IPS-20b (cell line): ENCODE data around the gene SYNGR1.
"Not testable (repeated sequence)": the region's sequence is repeated elsewhere in the genome, so short reads cannot be mapped to it uniquely, and the experiment has no call there.

Experiments
- H3K27ac ChIP-seq: one replicate; pipeline ENCODE4 v1.5.1; 2013; ENCODE audit warnings: low read length
- H3K27me3 ChIP-seq: 2 replicates; pipeline ENCODE4 v1.6.1; 2013; ENCODE audit warnings: mild to moderate bottlenecking, low read length, inconsistent platforms; ENCODE audit not compliant: insufficient read depth
- H3K36me3 ChIP-seq: 2 replicates; pipeline ENCODE4 v1.6.1; 2013; ENCODE audit warnings: low read depth, mild to moderate bottlenecking, inconsistent platforms, low read length, moderate library complexity; ENCODE audit not compliant: insufficient read depth
- H3K4me1 ChIP-seq: 2 replicates; pipeline ENCODE4 v1.6.1; 2013; ENCODE audit warnings: mild to moderate bottlenecking, control low read depth, inconsistent platforms, low read length, moderate library complexity; ENCODE audit not compliant: insufficient read depth
- H3K4me3 ChIP-seq: 2 replicates; pipeline ENCODE4 v1.5.1; 2013; ENCODE audit warnings: mild to moderate bottlenecking, low read length, inconsistent platforms
- H3K9ac ChIP-seq: 2 replicates; pipeline ENCODE4 v1.6.1; 2013; ENCODE audit warnings: low read depth, mild to moderate bottlenecking, inconsistent platforms, low read length, moderate library complexity
- H3K9me3 ChIP-seq: 2 replicates; pipeline ENCODE4 v1.6.1; 2013; ENCODE audit warnings: mild to moderate bottlenecking, low read depth, low read length, inconsistent platforms; ENCODE audit not compliant: insufficient read depth

The SYNGR1 gene

DNA sequence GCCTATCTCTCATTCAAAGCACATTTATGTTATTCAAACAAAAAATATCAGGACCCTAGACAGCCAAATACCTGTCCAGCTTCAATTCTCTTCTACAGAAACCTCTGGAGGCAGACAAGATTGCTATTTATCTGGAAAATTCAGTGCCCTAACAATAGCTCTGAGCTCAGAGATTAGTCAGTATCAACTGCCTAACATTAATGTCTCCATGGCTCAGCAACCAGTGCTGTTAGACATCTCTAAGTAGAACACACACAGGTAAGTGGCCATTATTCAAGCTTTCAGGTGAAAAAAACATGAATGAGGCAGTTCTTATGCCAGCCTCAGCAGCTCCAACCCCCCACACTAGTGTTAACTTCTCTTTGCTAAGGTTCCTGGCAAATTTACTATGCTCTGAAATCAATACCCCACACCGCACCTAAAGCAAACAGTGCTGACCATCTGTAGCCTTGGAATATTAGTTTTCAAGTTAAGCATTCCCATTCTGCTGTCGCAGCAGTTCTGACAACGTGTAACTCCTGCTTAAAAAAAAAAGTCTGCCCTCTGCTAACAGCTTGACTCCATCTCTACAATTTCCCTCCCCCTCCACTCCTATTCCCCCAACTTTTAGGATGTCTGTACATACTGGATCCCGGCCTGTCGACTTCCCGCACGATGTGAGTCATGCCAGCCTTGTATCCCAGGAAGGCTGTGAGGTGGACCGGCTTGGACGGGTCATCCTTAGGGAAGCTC lies 31.9 kb upstream of the SYNGR1 start:
- peaks cover 63% of the 10 kb centered on the region for H3K36me3 ChIP-seq
- peaks cover 16% of the 10 kb centered on the region; the same call in 1 of the 2 replicates for H3K4me1 ChIP-seq
- H3K27me3 ChIP-seq, result no peaks in the 10 kb centered on the region
- no peaks in the 10 kb centered on the region for H3K9me3 ChIP-seq
- peak overlapping the region; percentile 99 for H3K9ac ChIP-seq
- peak overlapping the region; percentile 82 for H3K27ac ChIP-seq
- H3K4me3 ChIP-seq, result peak overlapping the region; percentile 99

DNA sequence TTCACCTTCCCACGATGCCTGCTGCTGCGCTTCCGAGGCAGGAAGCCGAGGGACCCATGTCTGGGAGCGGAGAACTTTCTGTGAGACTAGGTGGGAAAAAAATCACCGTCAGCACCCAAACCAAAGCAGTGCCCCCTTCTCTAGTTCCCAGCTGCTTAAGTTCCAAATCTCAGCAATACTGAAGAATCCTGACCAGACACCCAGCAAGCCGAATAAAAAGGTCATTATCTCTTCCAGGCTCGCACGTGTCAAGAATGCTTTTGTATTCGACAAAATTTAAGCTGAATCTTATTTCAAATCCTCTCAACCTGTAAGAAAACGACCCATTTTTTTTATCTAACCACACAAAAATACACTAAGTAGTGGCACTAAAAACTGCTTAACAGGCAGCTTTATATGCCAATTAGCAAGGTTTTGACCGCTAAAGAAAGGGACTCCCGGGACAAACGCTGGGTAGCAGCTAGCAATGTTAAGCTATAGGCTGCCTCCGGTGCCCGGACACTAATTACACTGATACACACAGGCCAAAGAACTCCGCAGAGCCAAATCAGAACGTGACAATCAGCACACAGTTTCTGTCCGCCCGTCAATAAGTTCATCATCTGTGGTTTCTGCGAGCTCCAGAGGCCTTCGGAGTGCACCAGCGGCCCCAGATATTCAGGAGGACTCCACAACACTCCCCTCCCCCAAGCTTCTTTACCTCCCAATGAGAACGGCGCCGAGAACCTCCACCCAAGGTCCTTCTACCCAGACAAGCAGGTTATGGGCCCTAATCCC lies 31.1 kb upstream of the SYNGR1 start:
- Histone ChIP-seq H3K9ac (peak overlapping the region; percentile 99), H3K4me1 (peaks cover 16% of the 10 kb centered on the region; the same call in 1 of the 2 replicates), H3K27me3 (no peaks in the 10 kb centered on the region), H3K36me3 (peaks cover 55% of the 10 kb centered on the region), H3K9me3 (no peaks in the 10 kb centered on the region), H3K27ac (peak overlapping the region; percentile 82), H3K4me3 (peak overlapping the region; percentile 99)

DNA sequence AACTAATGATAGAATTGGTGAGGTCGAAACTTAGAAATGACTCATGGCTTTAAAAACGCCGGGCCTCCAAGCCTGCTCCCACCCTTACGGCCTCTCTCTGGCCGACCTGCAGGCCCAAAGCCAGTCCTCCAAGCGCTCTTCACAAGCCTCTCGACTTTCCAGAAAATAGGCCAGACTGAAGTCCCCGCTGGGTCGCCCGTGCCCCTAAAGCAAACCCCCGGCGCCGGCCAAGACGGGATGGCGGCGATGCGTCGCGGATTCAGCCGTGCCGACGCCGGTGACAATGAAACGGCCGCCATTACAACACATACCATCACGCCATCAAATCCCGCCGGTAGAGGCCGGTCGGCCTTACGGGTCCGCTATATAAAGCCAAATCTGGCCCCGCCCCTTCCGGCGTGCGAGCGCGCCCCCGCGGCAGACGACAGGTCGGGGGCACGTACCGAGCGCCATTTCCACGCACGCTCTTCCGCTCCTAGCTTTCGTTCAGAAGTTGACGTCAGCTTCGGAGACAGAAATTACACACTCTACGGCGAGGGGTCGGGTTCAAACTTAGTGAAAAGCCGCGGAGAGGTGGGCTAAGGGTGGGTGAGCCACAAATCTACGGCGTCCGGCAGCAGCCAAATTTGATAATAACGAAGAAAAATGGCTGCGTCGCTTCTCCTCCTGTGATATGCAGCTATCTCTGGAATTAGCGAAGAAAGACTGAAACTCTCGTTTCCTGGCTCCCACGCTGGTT lies 30.3 kb upstream of the SYNGR1 start, which contains the start of gene RPL3:
Gene RPL3 (minus strand): TSS at position 340 of the 739 bp plus-strand sequence. CDS start 26 bp downstream, at position 314.
- no peaks in the 10 kb centered on the region for H3K9me3 ChIP-seq
- peak within 1 kb of the TSS; percentile 99 for H3K4me3 ChIP-seq
- H3K27ac ChIP-seq, result peak within 1 kb of the TSS; percentile 95
- peaks cover 48% of the 10 kb centered on the region for H3K36me3 ChIP-seq
- H3K9ac ChIP-seq, result peak within 1 kb of the TSS; percentile 99
- no peaks in the 10 kb centered on the region for H3K27me3 ChIP-seq
- peaks cover 16% of the 10 kb centered on the region; the same call in 1 of the 2 replicates for H3K4me1 ChIP-seq

DNA sequence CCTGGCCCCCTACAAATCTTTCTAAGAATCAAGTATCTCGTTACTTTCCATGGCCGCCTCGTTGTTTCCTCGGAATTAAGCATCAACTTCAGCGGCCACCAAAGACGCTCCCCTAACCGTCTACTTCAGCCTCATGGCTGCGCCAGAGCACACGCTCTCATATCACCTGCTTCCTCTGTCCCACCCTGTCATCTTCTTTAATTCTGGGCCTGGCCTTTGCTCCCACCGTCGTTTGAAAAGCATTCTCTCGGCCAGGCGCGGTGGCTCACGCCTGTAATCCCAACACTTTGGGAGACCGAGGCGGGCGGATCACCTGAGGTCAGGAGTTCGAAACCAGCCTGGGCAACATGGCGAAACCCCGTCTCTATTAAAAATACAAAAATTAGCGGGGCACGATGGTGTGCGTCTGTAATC lies 29.2 kb upstream of the SYNGR1 start:
- not testable (repeated sequence) for H3K4me3 ChIP-seq, H3K9ac ChIP-seq, H3K27me3 ChIP-seq, H3K27ac ChIP-seq, H3K9me3 ChIP-seq
- Histone ChIP-seq H3K4me1 (peaks cover 13% of the 10 kb centered on the region; the same call in 1 of the 2 replicates), H3K36me3 (peaks cover 36% of the 10 kb centered on the region)

DNA sequence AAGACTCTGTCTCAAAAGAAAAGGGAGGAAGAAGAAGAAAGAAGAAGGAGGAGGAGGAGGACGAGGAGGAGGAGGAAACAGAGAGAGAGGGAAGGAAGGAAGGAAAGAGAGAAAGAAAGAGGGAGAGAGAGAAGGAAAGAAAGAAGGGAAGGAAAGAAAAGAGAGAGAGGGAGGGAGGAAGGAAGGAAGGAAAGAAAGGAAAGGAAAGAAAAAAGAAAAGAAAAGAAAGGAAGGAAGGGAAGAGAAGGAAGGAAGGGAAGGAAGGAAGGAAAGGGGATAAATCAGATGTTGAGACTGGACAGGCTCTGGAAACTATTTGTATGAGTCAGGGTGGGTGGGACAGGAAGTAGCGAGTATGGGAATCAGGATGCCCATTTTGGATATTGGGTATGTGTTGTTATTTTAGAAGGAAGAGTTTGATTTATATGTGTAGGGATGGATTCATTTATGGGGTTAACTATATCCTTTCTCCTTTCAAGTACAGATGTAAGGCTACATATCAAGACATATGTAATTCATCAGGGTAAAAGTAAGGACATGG lies 24.3 kb upstream of the SYNGR1 start:
- H3K4me3 ChIP-seq, result no peak overlapping the region
- no peaks in the 10 kb centered on the region for H3K4me1 ChIP-seq
- H3K27me3 ChIP-seq, result no peaks in the 10 kb centered on the region
- H3K27ac ChIP-seq, result no peak overlapping the region
- no peaks in the 10 kb centered on the region for H3K36me3 ChIP-seq
- no peak overlapping the region for H3K9ac ChIP-seq
- H3K9me3 ChIP-seq, result no peaks in the 10 kb centered on the region

DNA sequence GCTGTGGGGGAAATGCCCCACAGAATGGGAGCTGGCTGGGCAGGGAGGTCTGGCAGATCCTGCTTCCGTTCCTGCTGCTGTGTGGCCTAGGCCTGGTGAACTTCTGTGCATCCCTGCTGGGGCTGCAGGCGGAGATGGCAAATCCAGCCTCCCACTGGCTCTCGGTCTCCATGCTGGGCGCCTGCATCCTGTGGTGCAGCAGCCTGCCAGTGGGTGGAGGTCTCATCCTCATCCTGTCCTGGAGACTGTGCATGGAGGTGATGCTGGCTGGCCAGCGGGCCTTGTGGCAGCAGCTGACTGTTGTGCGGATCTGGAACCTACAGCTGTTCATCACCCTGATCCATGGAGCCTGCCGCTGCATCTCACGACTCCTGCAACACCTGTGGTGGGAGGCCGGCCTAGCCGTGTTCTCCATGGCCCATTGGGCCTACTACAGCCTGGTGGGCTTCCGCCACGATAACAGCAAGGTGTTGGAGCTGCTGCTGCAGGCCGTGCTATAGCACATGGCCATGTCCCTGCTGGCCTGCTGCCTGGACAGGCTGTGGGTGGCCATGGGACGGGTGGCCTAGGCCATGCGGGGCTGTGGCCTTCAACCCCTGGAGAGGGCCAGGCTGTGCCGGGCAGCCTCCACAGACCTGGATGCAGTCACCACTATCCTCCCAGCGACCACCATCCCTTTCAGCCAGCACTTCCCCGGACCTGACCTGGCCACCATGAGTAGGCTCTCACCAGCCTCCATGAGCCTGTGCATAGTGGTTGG lies 21.6 kb upstream of the SYNGR1 start:
- Histone ChIP-seq H3K27me3 (no peaks in the 10 kb centered on the region), H3K9ac (no peak overlapping the region), H3K36me3 (no peaks in the 10 kb centered on the region), H3K27ac (no peak overlapping the region), H3K4me1 (no peaks in the 10 kb centered on the region), H3K9me3 (no peaks in the 10 kb centered on the region), H3K4me3 (no peak overlapping the region)

DNA sequence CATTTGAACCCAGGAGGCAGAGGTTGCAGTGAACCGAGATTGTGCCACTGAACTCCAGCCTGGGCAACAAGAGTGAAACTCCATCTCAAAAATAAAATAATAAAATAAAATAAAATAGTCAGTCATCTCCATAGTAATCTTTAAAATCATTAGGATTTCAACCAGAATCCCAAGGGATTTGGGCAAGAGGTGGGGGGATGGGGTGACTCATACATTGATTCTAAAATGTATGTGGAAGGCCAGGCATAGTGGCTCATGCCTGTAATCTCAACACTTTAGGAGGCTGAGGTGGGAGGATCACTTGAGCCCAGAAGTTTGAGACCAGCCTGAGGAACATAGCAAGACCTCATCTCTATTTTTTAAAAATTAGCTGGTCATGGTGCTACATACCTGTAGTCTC lies 19.2 kb upstream of the SYNGR1 start:
- H3K4me3 ChIP-seq, H3K4me1 ChIP-seq, H3K27me3 ChIP-seq, H3K27ac ChIP-seq, H3K9me3 ChIP-seq, H3K9ac ChIP-seq, H3K36me3 ChIP-seq: not testable (repeated sequence)

DNA sequence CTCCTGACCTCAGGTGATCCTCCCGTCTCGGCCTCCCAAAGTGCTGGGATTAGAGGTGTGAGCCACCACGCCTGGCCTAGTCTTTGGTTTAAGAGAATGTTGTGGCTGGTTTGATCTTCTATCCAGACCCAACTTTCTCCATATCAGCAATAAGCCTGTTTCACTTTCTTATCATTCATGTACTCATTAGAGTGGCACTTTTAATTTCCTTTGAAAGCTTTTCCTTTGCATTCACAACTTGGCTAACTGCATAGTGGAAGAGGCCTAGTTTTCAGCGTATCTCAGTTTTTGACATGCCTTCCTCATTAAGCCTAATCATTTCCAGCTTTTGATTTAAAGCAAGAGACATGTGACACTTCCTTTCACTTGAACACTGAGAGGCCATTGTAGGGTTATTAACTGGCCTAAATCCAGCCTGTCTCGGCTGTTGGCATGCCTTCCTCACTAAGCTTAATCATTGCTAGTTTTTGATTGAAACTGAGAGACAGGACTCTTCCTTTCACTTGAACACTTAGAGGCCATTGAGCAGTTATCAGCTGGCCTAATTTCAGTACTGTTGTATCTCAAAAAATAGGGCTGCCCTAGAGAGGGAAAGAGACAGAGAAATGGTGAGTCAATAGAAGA lies 17.2 kb upstream of the SYNGR1 start:
- Histone ChIP-seq H3K4me1 (no peaks in the 10 kb centered on the region), H3K36me3 (no peaks in the 10 kb centered on the region), H3K9ac (no peak overlapping the region), H3K4me3 (no peak overlapping the region), H3K27ac (no peak overlapping the region), H3K27me3 (no peaks in the 10 kb centered on the region), H3K9me3 (no peaks in the 10 kb centered on the region)

DNA sequence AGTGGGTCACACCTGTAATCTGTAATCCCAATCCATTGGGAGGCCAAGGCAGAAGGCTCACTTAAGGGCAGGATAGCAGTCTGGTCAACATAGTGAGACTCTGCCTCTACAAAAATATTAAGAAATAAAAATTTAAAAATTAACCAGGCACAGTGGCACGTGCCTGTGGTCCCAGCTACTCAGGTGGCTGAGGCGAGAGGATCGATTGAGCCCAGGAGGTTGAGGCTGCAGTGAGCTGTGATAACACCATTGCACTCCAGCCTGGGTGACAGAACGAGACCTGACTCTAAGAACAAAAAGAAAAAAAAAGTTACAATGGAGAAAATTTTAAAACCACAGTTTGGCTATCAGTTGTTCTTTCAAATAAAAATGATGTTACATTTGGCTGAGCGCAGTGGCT lies 13.4 kb upstream of the SYNGR1 start:
- no peak overlapping the region for H3K9ac ChIP-seq
- no peaks in the 10 kb centered on the region for H3K27me3 ChIP-seq
- H3K36me3 ChIP-seq, result no peaks in the 10 kb centered on the region
- H3K27ac ChIP-seq, result no peak overlapping the region
- no peaks in the 10 kb centered on the region for H3K9me3 ChIP-seq
- no peak overlapping the region for H3K4me3 ChIP-seq
- H3K4me1 ChIP-seq, result no peaks in the 10 kb centered on the region

DNA sequence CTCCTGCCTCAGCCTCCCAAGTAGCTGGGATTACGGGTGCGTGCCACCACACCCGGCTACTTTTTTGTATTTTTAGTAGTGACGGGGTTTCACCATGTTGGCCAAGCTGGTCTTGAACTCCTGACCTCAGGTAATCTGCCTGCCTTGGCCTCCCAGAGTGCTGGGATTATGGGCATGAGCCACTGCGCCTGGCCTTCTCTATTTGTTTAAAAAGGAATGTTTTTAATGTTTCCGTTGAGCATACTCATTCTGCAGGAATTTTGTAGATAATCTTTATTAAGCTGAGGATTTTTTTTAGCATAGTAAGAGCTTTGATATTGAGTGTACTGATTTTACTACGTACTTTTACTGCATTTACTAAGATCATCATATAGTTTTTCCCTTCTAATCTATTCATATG lies 10.0 kb upstream of the SYNGR1 start:
- H3K4me1 ChIP-seq, H3K27ac ChIP-seq, H3K9me3 ChIP-seq, H3K36me3 ChIP-seq, H3K9ac ChIP-seq, H3K27me3 ChIP-seq, H3K4me3 ChIP-seq: not testable (repeated sequence)
